Mesenchymal stem cell (in vitro differentiated cells and primary cell): ENCODE data around the gene TRIM39.

Experiments used
- DNase-seq: peaks from one replicate; pipeline ENCODE4 v3.0.0-alpha.2; 2013
- H2AFZ ChIP-seq: one replicate; pipeline ENCODE4 v1.6.1; 2013; ENCODE audit warnings: low read depth, mild to moderate bottlenecking, control low read depth, inconsistent platforms, low read length, moderate library complexity
- H2AK5ac ChIP-seq: 2 replicates; pipeline ENCODE4 v1.6.1; 2013; ENCODE audit warnings: low read length, moderate library complexity, mild to moderate bottlenecking, inconsistent platforms; ENCODE audit not compliant: severe bottlenecking
- H2BK120ac ChIP-seq: one replicate; pipeline ENCODE4 v1.6.1; 2013; ENCODE audit warnings: low read depth, mild to moderate bottlenecking, inconsistent platforms, low read length, moderate library complexity
- H2BK12ac ChIP-seq, 2 experiments: one replicate each; pipeline ENCODE4 v1.6.1; 2013; ENCODE audit warnings: inconsistent platforms in 2 of 2, low read length in 2 of 2, mild to moderate bottlenecking in 2 of 2, moderate library complexity in 2 of 2, control low read depth in 1 of 2
- H2BK15ac ChIP-seq: one replicate; pipeline ENCODE4 v1.6.1; 2013; ENCODE audit warnings: mild to moderate bottlenecking, low read depth, inconsistent platforms; ENCODE audit not compliant: poor library complexity, severe bottlenecking
- H2BK5ac ChIP-seq: 2 replicates; pipeline ENCODE4 v1.6.1; 2013; ENCODE audit warnings: low read depth, mild to moderate bottlenecking, low read length, control low read depth, inconsistent platforms; ENCODE audit not compliant: poor library complexity, severe bottlenecking
- H3K14ac ChIP-seq, 2 experiments: one replicate each; pipeline ENCODE4 v1.6.1; 2013; ENCODE audit warnings: inconsistent platforms in 2 of 2, low read length in 2 of 2, control low read depth in 1 of 2, mild to moderate bottlenecking in 1 of 2, moderate library complexity in 1 of 2
- H3K18ac ChIP-seq, 2 experiments: one replicate each; pipeline ENCODE4 v1.6.1; 2013; ENCODE audit warnings: inconsistent platforms in 2 of 2, low read length in 2 of 2, control low read depth in 1 of 2, low read depth in 1 of 2, mild to moderate bottlenecking in 1 of 2
- H3K23ac ChIP-seq, 2 experiments: one replicate each; pipeline ENCODE4 v1.6.1; 2013; ENCODE audit warnings: inconsistent platforms in 2 of 2, low read length in 2 of 2, mild to moderate bottlenecking in 2 of 2, moderate library complexity in 2 of 2, control low read depth in 1 of 2
- H3K27ac ChIP-seq: 2 replicates; pipeline ENCODE4 v1.5.1; 2013; ENCODE audit warnings: mild to moderate bottlenecking, moderate library complexity, low read length, control low read depth, inconsistent platforms; ENCODE audit not compliant: poor library complexity, severe bottlenecking
- H3K27me3 ChIP-seq, 2 experiments: 2 replicates each; pipeline versions ENCODE4 v1.6.1 to v1.7.0; 2013; ENCODE audit warnings: low read length in 2 of 2, mild to moderate bottlenecking in 2 of 2, moderate library complexity in 2 of 2, control low read depth in 1 of 2, inconsistent platforms in 1 of 2; ENCODE audit not compliant: control insufficient read depth in 1 of 2, insufficient read depth in 1 of 2
- H3K36me3 ChIP-seq, 2 experiments: 2 replicates each; pipeline versions ENCODE4 v1.6.1 to v1.7.0; 2013; ENCODE audit warnings: low read length in 2 of 2, control low read depth in 1 of 2, inconsistent platforms in 1 of 2, low read depth in 1 of 2, mild to moderate bottlenecking in 1 of 2; ENCODE audit not compliant: insufficient read depth in 2 of 2, control insufficient read depth in 1 of 2
- H3K4ac ChIP-seq, 2 experiments: one replicate each; pipeline ENCODE4 v1.6.1; 2013; ENCODE audit warnings: inconsistent platforms in 2 of 2, low read length in 2 of 2, mild to moderate bottlenecking in 2 of 2, moderate library complexity in 2 of 2, control low read depth in 1 of 2, low read depth in 1 of 2
- H3K4me1 ChIP-seq: 2 replicates; pipeline ENCODE4 v1.6.1; 2013; ENCODE audit warnings: low read depth, low read length, control low read depth; ENCODE audit not compliant: control insufficient read depth, insufficient read depth
- H3K4me2 ChIP-seq: 2 replicates; pipeline ENCODE4 v1.6.1; 2013; ENCODE audit warnings: low read length, mild to moderate bottlenecking, inconsistent platforms; ENCODE audit not compliant: poor library complexity, severe bottlenecking
- H3K4me3 ChIP-seq, 2 experiments: 2 replicates each; pipeline versions ENCODE4 v1.5.1 to v1.7.0; 2013; ENCODE audit warnings: low read length in 2 of 2, mild to moderate bottlenecking in 2 of 2, control low read depth in 1 of 2, low read depth in 1 of 2; ENCODE audit not compliant: insufficient read depth in 1 of 2
- H3K79me1 ChIP-seq: replicated peaks from 2 replicates; pipeline ENCODE4 v1.6.1; 2013; ENCODE audit warnings: mild to moderate bottlenecking, control low read depth, low read length, inconsistent platforms; ENCODE audit not compliant: poor library complexity, severe bottlenecking
- H3K9ac ChIP-seq: 2 replicates; pipeline ENCODE4 v1.7.0; 2013; ENCODE audit warnings: mild to moderate bottlenecking, low read length, moderate library complexity
- H3K9me3 ChIP-seq: 2 replicates; pipeline ENCODE4 v1.7.0; 2013; ENCODE audit warnings: mild to moderate bottlenecking, low read length; ENCODE audit not compliant: control insufficient read depth
- H4K8ac ChIP-seq: one replicate; pipeline ENCODE4 v1.6.1; 2013; ENCODE audit warnings: inconsistent platforms, mild to moderate bottlenecking, low read length, moderate library complexity
- H4K91ac ChIP-seq: one replicate; pipeline ENCODE4 v1.6.1; 2013; ENCODE audit warnings: mild to moderate bottlenecking, low read length, inconsistent platforms
- WGBS: methylation state at CpG from one replicate; pipeline ENCODE4 v1.1.7; 2013; ENCODE audit warnings: mixed read lengths; 5-methylcytosine and 5-hydroxymethylcytosine counted together

The TRIM39 gene

GRCh38 chr6:30331981-30332380 is 5.3 kb downstream of the TRIM39 start:
- H2BK15ac ChIP-seq, result no peak overlapping the region
- 97% methylated on average over 3 of the region's 3 CpGs for WGBS
- no peaks in the 10 kb centered on the region for H3K27me3 ChIP-seq
- no peak overlapping the region for H2AFZ ChIP-seq
- no peak overlapping the region for H4K91ac ChIP-seq
- no peak overlapping the region for H3K14ac ChIP-seq
- H3K4me2 ChIP-seq, result no peak overlapping the region
- peaks cover 18% of the 10 kb centered on the region for H3K79me1 ChIP-seq
- no peak overlapping the region for H2AK5ac ChIP-seq
- H2BK120ac ChIP-seq, result no peak overlapping the region
- H3K27ac ChIP-seq, result no peak overlapping the region
- H3K18ac ChIP-seq, result no peak overlapping the region
- peaks cover 21 to 73% of the 10 kb centered on the region in 2 experiments for H3K36me3 ChIP-seq
- no peak overlapping the region for H3K4ac ChIP-seq
- H4K8ac ChIP-seq, result no peak overlapping the region
- DNase-seq, result no peak
- H3K9me3 ChIP-seq, result no peaks in the 10 kb centered on the region
- no peak overlapping the region for H3K9ac ChIP-seq
- H3K4me3 ChIP-seq, result no peak overlapping the region
- no peak overlapping the region for H2BK12ac ChIP-seq
- peaks cover 2% of the 10 kb centered on the region for H3K4me1 ChIP-seq
- H2BK5ac ChIP-seq, result no peak overlapping the region
- no peak overlapping the region for H3K23ac ChIP-seq

DNA sequence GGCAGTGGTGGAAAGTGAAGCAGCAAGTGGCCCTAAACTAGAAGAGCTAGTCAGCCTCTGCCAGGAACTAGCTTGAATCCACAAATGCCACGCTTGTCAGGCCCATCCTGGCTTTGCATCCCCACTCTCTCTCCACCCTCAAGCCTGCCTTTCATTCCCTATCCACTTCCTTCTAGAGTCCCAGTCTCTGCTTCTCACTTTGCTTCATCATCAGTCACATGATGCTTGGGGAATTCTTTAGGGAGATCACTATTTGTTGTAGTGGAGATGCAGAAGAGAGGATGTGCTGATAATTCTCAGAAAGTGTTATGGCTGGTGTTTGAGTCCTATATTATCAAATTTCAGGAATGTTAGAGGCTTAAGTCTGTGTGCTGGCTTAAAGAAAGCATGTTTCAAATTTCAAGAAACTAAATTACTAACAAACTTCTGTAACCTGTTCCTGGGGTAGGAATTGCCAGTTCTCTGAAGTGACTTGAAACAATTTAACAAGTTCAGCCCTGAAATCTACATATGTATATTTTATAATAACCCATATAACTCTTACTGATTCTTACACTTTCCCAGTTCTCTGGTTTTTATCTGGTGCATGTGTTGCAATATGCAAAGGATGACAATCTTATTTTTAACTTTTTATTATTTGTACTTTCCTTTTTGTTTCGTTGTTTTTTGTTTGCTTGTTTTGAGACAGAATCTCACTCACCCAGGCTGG is 7.5 kb downstream of the TRIM39 start:
- H4K91ac ChIP-seq, result no peak overlapping the region
- H3K9me3 ChIP-seq, result no peaks in the 10 kb centered on the region
- no peak overlapping the region for H2BK15ac ChIP-seq
- H3K4me3 ChIP-seq, result no peak overlapping the region
- no peak overlapping the region for H2AK5ac ChIP-seq
- H3K23ac ChIP-seq, result no peak overlapping the region
- no peak overlapping the region for H2BK120ac ChIP-seq
- H3K14ac ChIP-seq, result no peak overlapping the region
- no peaks in the 10 kb centered on the region for H3K4me1 ChIP-seq
- peaks cover 7% of the 10 kb centered on the region for H3K79me1 ChIP-seq
- no peak overlapping the region for H3K27ac ChIP-seq
- no peak overlapping the region for H3K18ac ChIP-seq
- H3K4me2 ChIP-seq, result no peak overlapping the region
- H3K4ac ChIP-seq, result no peak overlapping the region
- no peak overlapping the region for H4K8ac ChIP-seq
- no peak overlapping the region for H2BK5ac ChIP-seq
- peak; percentile 32 for DNase-seq
- WGBS, result 100% methylated on average over 2 of the region's 2 CpGs
- peak overlapping the region; percentile 11 for H3K9ac ChIP-seq
- no peak overlapping the region for H2AFZ ChIP-seq
- H3K36me3 ChIP-seq, result peaks cover 19 to 92% of the 10 kb centered on the region in 2 experiments
- no peaks in the 10 kb centered on the region for H3K27me3 ChIP-seq
- no peak overlapping the region for H2BK12ac ChIP-seq

GRCh38 chr6:30340589-30341054 is 13.9 kb downstream of the TRIM39 start:
- Histone ChIP-seq H2AK5ac (no peak overlapping the region), H3K27me3 (no peaks in the 10 kb centered on the region), H3K9ac (no peak overlapping the region), H3K23ac (no peak overlapping the region), H3K36me3 (peaks cover 14 to 64% of the 10 kb centered on the region in 2 experiments), H3K4me3 (no peak overlapping the region), H3K79me1 (peaks cover 3% of the 10 kb centered on the region), H4K91ac (no peak overlapping the region), H2BK15ac (no peak overlapping the region), H2BK5ac (no peak overlapping the region), H2BK12ac (no peak overlapping the region), H2BK120ac (no peak overlapping the region), H4K8ac (no peak overlapping the region), H3K14ac (no peak overlapping the region), H3K9me3 (no peaks in the 10 kb centered on the region), H3K18ac (no peak overlapping the region), H3K4me1 (no peaks in the 10 kb centered on the region), H3K4me2 (no peak overlapping the region), H2AFZ (no peak overlapping the region), H3K4ac (no peak overlapping the region), H3K27ac (no peak overlapping the region)
- no peak for DNase-seq
- WGBS, result 100% methylated on average over 4 of the region's 6 CpGs

- no peaks in the 10 kb centered on the region for H3K9me3 ChIP-seq
- no CpG with 5 or more reads among the region's 3 CpGs for WGBS
- no peak overlapping the region for H3K14ac ChIP-seq
- H4K8ac ChIP-seq, result no peak overlapping the region
- H3K79me1 ChIP-seq, result peaks cover 4% of the 10 kb centered on the region
- peaks cover 2% of the 10 kb centered on the region for H3K4me1 ChIP-seq
- H3K27ac ChIP-seq, result no peak overlapping the region
- no peak overlapping the region for H4K91ac ChIP-seq
- H3K23ac ChIP-seq, result no peak overlapping the region
- H2AFZ ChIP-seq, result no peak overlapping the region
- no peaks in the 10 kb centered on the region for H3K27me3 ChIP-seq
- DNase-seq, result no peak
- H2BK5ac ChIP-seq, result no peak overlapping the region
- no peak overlapping the region for H3K4ac ChIP-seq
- H3K18ac ChIP-seq, result no peak overlapping the region
- no peak overlapping the region for H3K4me2 ChIP-seq
- no peak overlapping the region for H2BK12ac ChIP-seq
- no peak overlapping the region for H2AK5ac ChIP-seq
- no peak overlapping the region for H3K4me3 ChIP-seq
- no peak overlapping the region for H2BK120ac ChIP-seq
- H2BK15ac ChIP-seq, result no peak overlapping the region
- peaks cover 11 to 58% of the 10 kb centered on the region in 2 experiments for H3K36me3 ChIP-seq
- no peak overlapping the region for H3K9ac ChIP-seq
Observed at GRCh38 chr6:30341218-30341617, 14.5 kb downstream of the TRIM39 start.
